Stimulated activated CD4-positive, alpha-beta T cell treated with anti-CD3 and anti-CD28 coated beads, Interleukin-2, amount 100 ng/mL, for 48 hours (primary cell): ENCODE results near the gene FNBP1.
"Not testable (repeated sequence)": the region's sequence is repeated elsewhere in the genome, so short reads cannot be mapped to it uniquely, and the experiment has no call there.

ENCODE experiments used
- DNase-seq, 2 donors: peaks; one replicate each; pipeline ENCODE4 v3.0.0-alpha.2; 2020

FNBP1 gene

DNA sequence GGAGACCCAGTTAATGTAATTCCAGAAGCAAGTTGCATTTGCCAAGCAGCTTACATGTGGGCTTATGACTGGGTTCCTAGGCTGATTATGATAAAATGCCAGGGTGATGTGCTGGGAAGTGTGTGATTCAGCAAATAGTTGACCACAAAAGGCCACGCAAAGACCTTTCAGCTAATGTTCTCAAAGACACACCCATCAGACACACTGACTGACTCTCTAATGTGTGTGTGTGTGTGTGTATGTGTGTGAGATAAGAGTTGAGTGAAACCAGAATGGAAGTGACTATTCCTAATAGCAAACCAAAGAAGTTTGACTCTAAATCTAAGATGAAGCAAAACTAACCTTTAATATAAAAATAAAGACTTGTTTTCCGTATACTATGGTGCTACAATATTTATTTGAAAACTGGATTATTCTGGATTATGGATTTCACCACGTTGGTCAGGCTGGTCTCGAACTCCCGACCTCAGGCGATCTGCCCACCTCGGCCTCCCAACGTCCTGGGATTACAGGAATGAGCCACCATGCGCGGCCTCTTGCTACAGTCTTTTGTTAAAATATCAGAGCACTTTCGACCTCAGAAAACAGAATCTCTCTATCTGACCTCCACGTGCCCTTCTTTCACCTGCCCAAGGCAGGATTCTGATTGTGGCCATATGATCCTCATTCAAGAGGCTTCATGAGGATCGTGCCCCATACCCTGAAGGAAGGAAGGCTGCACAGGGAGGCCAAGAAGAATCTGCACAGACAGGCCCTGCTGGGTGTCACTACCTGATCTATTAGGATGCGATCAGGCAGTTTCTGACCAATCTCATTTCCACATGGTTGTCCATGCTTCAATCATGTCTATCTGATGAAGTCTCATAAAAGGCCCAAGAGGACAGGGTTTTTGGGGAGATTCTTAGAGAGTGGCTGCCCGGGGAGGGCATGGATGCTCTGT lies 132.1 kb downstream of the FNBP1 start:
- no peak for DNase-seq

GRCh38 chr9:129909851-129910250 lies 133.1 kb downstream of the FNBP1 start:
- no peak for DNase-seq

DNA sequence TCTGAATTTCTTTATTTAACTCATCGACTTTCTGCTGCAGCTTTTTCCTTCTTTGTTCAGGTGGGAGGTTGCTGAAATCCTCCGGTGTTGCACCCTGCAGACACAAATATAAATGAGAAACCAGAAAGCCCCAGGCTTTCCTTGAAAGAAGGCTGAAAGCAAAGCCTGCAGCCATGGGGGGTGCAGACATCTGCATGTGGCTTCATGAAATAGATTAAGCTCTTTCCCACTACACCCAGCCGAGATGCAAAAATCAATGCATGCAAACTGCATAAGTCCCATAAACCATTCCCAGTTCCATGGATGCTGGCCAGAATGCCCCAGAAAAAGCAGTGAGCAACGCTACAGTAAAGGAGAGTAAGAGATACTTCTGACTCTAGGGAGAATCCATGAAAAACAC lies 134.1 kb downstream of the FNBP1 start:
- DNase-seq, result no peak

GRCh38 chr9:129907201-129907600 lies 135.8 kb downstream of the FNBP1 start:
- no peak for DNase-seq

DNA sequence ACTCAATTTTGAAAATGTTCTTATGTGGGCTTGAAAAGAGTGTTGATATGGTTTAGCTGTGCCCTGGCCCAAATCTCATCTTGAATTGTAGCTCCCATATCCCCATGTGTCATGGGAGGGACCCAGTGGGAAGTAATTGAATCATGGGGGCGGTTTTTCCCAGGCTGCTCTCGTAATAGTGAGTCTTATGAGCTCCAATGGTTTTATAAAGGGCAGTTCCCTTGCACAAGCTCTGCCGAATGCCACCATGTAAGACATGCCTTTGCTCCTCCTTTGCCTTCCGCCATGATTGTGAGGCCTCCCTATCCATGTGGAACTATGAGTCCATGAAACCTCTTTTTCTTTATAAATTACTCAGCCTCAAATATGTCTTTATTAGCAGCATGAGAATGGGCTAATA lies 136.7 kb downstream of the FNBP1 start:
- no peak for DNase-seq

DNA sequence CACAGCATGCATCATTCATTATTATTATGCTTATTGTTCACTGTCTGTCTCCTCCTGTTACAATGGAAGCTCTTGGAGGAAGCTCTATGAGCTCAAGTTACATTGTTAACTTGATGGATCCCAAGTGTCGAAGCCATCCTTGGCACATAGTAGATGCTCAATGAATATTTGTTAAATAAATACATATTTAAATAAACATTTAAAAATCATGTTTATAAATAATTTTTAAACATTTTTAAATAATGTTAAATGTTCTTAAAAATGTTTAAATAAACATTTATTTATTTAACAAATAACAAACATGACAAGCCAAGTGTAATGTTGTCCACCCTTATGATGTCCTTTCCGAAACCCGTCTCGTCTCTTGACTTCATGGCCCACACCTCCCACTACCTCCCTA lies 138.3 kb downstream of the FNBP1 start:
- DNase-seq, result no peak

DNA sequence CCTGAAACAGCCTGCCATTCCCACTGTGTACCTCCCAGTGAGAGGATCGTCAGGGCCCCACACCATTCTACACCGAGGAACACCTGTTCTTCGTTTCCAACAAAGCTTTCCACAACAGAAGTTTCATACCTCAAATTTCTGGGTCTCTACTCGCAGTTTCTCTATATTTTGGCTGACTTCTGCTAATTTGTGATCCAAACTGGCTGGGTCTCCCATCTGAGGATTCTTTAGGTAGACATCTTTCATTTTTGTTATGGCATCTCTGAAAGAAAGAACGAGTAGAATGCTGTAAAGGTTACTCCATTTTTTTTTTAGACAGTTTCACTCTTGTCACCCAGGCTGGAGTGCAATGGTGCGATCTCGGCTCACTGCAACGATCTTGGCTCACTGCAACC lies 140.3 kb downstream of the FNBP1 start:
- DNase-seq, result no peak

DNA sequence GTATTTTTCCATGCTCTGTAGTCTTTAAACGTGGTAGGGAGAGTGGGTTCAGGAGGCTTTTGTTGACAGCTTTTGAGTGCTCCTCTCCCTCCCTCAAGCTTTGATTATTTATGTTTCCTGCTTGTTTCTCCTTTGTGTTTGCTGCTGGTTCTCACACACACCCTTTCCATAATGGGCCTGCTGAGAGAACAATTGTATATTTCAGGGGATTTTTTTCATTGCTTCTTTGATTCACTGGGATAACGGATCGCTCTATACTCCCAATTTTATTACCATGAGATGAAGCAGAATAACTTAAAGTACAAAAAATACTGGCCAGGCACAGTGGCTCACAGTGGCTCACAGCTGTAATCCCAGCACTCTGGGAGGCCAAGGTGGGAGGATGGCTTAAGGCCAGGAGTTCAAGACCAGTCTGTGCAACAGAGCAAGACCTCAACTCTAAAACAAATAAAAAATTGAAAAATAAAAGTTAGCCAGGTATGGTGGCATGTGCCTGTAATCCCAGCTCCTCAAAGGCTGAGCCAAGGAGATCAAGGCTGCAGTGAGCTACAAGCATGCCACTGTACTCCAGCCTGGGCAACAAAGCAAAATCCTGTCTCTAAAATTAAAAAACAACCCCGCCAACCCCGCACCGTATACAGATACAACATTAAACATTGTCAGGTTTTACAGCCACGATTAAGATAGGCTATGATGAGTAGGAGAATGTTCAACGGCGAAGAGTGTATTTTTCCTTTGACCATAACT lies 140.8 kb downstream of the FNBP1 start:
- DNase-seq, result no peak

DNA sequence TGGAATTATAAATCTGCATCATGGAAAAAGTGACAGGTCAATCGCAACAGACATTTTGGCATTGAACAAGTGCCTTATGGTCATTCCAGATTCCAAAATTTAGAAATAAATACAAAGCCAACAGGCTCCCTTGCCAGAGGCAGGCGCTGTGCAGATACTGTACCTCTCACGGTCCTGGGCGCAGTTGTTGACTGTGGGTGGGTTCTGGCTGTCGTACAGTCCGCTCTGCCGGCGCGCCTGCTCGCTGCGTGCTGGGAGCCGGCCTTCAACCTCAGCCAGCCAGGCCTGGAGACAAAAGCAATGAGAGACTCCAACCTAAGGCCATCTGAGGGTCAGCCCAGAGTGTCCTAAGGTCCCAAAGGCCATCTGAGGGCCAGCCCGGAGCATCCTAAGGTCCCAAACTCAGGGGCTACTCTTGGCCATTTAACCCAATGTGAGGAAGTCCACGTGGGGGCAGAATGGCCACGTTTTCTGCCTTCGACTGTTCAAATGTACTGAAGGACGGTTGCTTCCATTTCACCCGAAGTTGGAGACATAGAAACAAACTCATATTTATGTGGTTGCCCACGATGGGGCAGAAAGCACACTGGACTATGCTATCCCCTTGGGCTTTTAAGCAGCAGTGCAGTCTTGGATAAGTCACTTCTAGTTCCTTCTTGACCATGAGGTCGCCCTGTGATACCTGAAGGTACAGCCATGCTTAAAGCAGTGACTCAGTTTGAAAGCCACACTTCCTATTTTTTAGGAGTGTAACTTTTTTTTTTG lies 142.5 kb downstream of the FNBP1 start:
- DNase-seq, result no peak

GRCh38 chr9:129899620-129900019 lies 143.4 kb downstream of the FNBP1 start:
- no peak for DNase-seq

- no peak for DNase-seq
These were observed 144.8 kb downstream of the FNBP1 start for GRCh38 chr9:129898185-129898584.

GRCh38 chr9:129897263-129897662 lies 145.7 kb downstream of the FNBP1 start:
- no peak for DNase-seq

DNA sequence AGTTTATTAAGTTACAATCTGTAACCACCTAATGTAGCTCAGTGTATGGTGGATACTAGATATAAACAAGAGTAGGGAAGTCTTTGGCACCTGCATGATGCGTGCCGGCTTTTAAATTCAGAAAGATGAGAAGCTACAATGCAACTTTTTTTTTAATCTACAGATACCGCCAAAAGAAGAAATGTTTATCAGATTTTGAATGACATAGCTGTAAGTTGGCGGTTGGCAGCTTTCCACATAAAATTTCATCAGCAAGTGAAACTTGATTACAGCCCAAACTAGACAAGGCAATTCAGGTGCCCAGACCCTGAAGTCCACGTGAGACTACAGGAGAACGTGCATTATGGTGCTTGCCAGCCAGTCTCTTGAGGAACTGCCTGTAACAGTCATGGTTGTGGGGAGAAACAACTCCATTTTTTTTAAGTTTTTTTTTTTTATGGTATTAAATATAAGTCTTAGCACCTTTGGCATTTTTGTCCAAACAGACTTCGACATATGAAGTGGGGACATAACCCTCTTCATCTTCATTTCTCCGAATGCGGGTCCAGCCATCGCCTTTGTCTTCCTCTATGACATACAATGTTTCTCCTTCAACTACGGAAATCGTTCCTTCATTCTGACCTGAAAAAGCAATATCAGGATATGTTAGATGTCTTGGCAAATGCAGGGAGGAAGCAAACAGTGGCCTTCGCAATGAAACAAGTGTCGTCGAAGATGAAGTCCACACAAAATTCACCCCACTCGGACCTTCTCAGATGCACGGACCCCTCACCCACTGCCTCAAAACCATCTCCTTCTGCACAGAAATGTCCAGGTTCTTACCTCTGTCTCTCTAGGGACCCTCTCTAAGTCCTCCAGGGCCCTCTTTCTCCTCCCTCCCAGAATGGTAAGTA lies 147.4 kb downstream of the FNBP1 start:
- peak in 1 of 2 donors; percentile 16 for DNase-seq

DNA sequence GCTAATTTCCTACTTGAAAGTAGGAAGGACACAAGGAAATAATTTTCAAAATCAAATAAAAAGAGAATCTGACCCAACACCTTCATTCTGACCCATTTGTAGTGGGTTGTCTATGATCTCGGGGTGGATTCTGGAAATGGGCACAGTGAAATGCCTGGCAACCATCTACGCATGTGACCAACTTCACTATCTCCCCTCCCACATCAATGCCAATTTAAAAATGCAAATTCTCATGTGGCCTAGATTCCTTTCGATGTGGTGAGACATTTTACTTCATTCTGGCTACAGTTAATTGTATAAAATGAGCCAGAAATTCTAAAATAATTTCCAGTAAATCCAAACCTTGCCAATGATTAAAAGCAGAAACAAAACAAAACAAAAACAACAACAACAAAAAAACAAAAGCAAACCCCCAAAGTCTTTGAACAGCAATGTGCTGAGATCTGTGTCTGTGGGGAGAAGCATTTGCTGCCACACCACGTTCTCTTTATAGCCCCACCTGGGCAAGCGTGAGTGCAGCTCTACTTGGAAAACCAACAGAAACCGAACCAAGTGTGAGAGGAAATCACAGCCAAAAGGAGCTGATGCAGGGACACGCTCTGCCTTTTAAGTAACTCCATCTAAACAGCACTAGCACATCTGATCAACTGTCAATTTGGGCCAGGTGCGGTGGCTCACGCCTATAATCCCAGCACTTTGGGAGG lies 148.7 kb downstream of the FNBP1 start:
- no peak for DNase-seq

GRCh38 chr9:129891569-129891968 lies 151.4 kb downstream of the FNBP1 start:
- no peak for DNase-seq

DNA sequence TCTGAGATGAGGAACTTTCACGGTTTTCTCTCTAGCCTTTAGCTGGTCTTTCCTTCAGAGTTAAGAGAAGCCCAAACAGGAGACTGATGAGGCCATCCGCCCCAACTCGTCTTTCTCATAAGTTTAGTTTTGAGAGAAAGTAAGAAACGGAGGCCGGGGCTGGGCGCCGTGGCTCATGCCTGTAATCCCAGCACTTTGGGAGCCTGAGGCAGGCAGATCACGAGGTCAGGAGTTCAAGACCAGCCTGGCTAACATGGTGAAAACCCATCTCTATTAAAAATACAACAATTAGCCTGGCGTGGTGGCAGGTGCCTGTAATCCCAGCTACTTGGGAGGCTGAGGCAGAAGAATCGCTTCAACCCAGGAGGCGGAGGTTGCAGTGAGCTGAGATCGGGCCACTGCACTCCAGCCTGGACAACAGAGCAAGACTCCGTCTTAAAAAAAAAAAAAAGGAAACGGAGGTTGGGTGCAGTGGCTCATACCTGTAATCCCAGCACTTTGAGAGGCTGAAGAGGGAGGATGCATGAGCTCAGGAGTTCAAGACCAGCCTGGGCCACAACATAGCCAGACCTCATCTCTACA lies 152.2 kb downstream of the FNBP1 start:
- not testable (repeated sequence) for DNase-seq

- DNase-seq, result peak; percentile 69 to 70
These were observed 152.9 kb downstream of the FNBP1 start for GRCh38 chr9:129889941-129890717.

GRCh38 chr9:129889122-129889940 lies 153.7 kb downstream of the FNBP1 start:
- no peak for DNase-seq
